Hepatic stellate cell (primary cell): Measurements from ENCODE around the gene TRAPPC10.
"Not testable (repeated sequence)": the region's sequence is repeated elsewhere in the genome, so short reads cannot be mapped to it uniquely, and the experiment has no call there.

Experiments
- DNase-seq: peaks from one replicate; pipeline ENCODE4 v3.0.0; 2011; ENCODE audit warnings: low spot score

TRAPPC10 gene

GRCh38 chr21:44089001-44089911 is 77.1 kb downstream of the TRAPPC10 start:
- DNase-seq: no peak

GRCh38 chr21:44090325-44090724 is 78.2 kb downstream of the TRAPPC10 start:
- no peak for DNase-seq

- no peak for DNase-seq
Observed at GRCh38 chr21:44092211-44092610, 80.1 kb downstream of the TRAPPC10 start.

GRCh38 chr21:44093761-44094160 is 81.7 kb downstream of the TRAPPC10 start:
- no peak for DNase-seq

GRCh38 chr21:44094832-44095231 is 82.7 kb downstream of the TRAPPC10 start:
- DNase-seq: no peak

- DNase-seq: not testable (repeated sequence)
Observed at GRCh38 chr21:44098507-44098906, 86.4 kb downstream of the TRAPPC10 start.

- not testable (repeated sequence) for DNase-seq
Observed at GRCh38 chr21:44098964-44099363, 86.9 kb downstream of the TRAPPC10 start.

GRCh38 chr21:44107026-44107501 is 95.0 kb downstream of the TRAPPC10 start, which contains the start of gene PWP2:
PWP2 (plus strand) TSS chr21:44107399; CDS start chr21:44107417, 18 bp downstream.
- not testable (repeated sequence) for DNase-seq

- DNase-seq: not testable (repeated sequence)
Observed at GRCh38 chr21:44107589-44107988, 95.5 kb downstream of the TRAPPC10 start.

- DNase-seq: not testable (repeated sequence)
Observed at GRCh38 chr21:44113702-44114371, 101.7 kb downstream of the TRAPPC10 start.

GRCh38 chr21:44122131-44122530 is 110.0 kb downstream of the TRAPPC10 start:
- DNase-seq: not testable (repeated sequence)

GRCh38 chr21:44127827-44128226 is 115.7 kb downstream of the TRAPPC10 start:
- DNase-seq: not testable (repeated sequence)

GRCh38 chr21:44133715-44134057 is 121.6 kb downstream of the TRAPPC10 start:
- DNase-seq: not testable (repeated sequence)

- DNase-seq: not testable (repeated sequence)
Observed at GRCh38 chr21:44134732-44135131, 122.6 kb downstream of the TRAPPC10 start.

GRCh38 chr21:44138039-44138438 is 125.9 kb downstream of the TRAPPC10 start:
- DNase-seq: not testable (repeated sequence)

GRCh38 chr21:44139787-44140551 is 127.9 kb downstream of the TRAPPC10 start:
- DNase-seq: not testable (repeated sequence)

- DNase-seq: not testable (repeated sequence)
Observed at GRCh38 chr21:44140552-44140932, 128.4 kb downstream of the TRAPPC10 start.

- DNase-seq: not testable (repeated sequence)
Observed at GRCh38 chr21:44142470-44142869, 130.4 kb downstream of the TRAPPC10 start.

GRCh38 chr21:44143380-44143779 is 131.3 kb downstream of the TRAPPC10 start:
- not testable (repeated sequence) for DNase-seq

GRCh38 chr21:44143996-44144395 is 131.9 kb downstream of the TRAPPC10 start:
- DNase-seq: not testable (repeated sequence)

- DNase-seq: not testable (repeated sequence)
Observed at GRCh38 chr21:44144784-44145602, 132.9 kb downstream of the TRAPPC10 start.
